Subcutaneous abdominal adipose tissue (tissue), 5 donors: ENCODE results near the gene GNPTAB.

ENCODE experiments used
- H3K27ac ChIP-seq: one replicate; pipeline ENCODE4 v1.7.0; 2013; ENCODE audit warnings: low read depth, mild to moderate bottlenecking, inconsistent platforms, low read length, moderate library complexity
- H3K27me3 ChIP-seq, 5 donors: one replicate each; pipeline ENCODE4 v1.7.0; 2013; ENCODE audit warnings: low read length in 5 of 5, inconsistent platforms in 1 of 5; ENCODE audit not compliant: control insufficient read depth in 5 of 5, insufficient read depth in 4 of 5
- H3K36me3 ChIP-seq, 5 donors: one replicate each; pipeline ENCODE4 v1.7.0; 2013; ENCODE audit warnings: low read length in 5 of 5; ENCODE audit not compliant: control insufficient read depth in 5 of 5, insufficient read depth in 5 of 5
- H3K4me1 ChIP-seq, 5 donors: one replicate each; pipeline ENCODE4 v1.7.0; 2013; ENCODE audit warnings: low read length in 5 of 5, mild to moderate bottlenecking in 3 of 5, moderate library complexity in 1 of 5; ENCODE audit not compliant: control insufficient read depth in 5 of 5, insufficient read depth in 5 of 5
- H3K4me3 ChIP-seq, 5 donors: one replicate each; pipeline ENCODE4 v1.7.0; 2013; ENCODE audit warnings: low read length in 5 of 5, low read depth in 1 of 5
- H3K9ac ChIP-seq, 5 donors: one replicate each; pipeline ENCODE4 v1.7.0; 2013; ENCODE audit warnings: low read length in 5 of 5, mild to moderate bottlenecking in 4 of 5, moderate library complexity in 3 of 5
- H3K9me3 ChIP-seq, 5 donors: one replicate each; pipeline ENCODE4 v1.7.0; 2013; ENCODE audit warnings: low read length in 5 of 5; ENCODE audit not compliant: control insufficient read depth in 5 of 5
- donor health status: healthy.
- donor health status: healthy.
- donor health status: healthy.
- donor health status: healthy.
- donor health status: healthy.

GNPTAB gene

DNA sequence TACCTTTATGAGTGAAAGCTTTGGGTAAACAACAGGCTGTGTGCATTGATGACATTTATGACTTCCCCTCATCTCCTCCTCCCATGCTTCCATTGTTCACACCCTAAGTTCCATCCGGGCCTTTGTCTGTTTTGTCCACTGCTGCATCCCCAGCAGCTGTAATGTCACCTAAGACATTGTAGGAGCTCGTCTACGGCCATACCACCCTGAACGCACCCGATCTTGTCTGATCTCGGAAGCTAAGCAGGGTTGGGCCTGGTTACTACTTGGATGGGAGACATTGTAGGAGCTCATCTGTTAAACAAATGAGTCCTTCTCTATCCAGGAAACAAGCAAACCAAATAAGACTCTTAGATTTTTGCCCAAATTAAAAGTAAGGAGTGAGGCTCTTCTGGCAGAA, 51.1 kb downstream of the GNPTAB start:
- no peak overlapping the region for H3K9ac ChIP-seq
- peaks cover 0 to 20% (median 12%) of the 10 kb centered on the region in 5 donors for H3K36me3 ChIP-seq
- no peaks in the 10 kb centered on the region for H3K27me3 ChIP-seq
- peaks cover 0 to 9% (median 0%) of the 10 kb centered on the region in 5 donors for H3K4me1 ChIP-seq
- no peak overlapping the region for H3K27ac ChIP-seq
- H3K9me3 ChIP-seq, result no peaks in the 10 kb centered on the region
- no peak overlapping the region for H3K4me3 ChIP-seq

DNA sequence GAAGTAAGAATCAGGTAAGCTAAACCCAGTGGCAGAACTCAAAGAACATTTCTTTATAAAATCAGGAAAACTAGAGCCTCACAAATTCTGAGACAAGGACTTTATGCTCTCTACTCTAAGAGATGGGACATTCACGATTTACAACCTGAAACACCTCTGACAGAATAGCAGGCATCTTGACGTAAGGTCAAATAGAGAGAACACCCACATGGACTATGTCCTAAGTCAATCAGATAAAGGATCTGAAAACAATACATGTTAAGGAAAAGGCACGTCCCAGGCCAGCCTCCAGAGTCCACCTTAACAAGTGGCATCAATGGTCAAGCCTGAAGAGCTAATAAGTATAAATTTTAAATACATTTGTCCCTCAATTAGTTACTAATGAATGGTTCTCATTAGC, 51.6 kb downstream of the GNPTAB start:
- Histone ChIP-seq H3K4me1 (peaks cover 0 to 9% (median 0%) of the 10 kb centered on the region in 5 donors), H3K36me3 (peaks cover 0 to 18% (median 8%) of the 10 kb centered on the region in 5 donors), H3K9ac (no peak overlapping the region), H3K27me3 (no peaks in the 10 kb centered on the region), H3K4me3 (no peak overlapping the region), H3K9me3 (no peaks in the 10 kb centered on the region), H3K27ac (no peak overlapping the region)

DNA sequence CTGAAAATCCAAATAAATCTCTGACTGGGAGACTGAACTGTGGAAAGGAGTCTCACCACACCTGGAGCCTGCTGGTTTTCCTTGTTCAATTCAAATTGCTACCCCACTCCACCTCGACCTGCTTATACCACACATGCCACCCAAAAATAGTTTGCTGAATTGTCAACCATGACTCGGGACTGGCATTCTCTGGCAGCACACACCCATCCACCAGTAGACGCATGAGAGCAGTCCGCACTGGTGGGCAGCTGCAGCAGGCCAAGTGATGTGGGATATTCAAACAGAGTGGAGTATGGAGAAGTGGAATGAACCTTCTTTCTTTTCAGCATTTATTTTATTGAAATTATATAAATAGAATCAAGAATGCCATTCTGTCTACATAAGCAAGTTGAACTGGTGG, 52.8 kb downstream of the GNPTAB start:
- Histone ChIP-seq H3K27ac (no peak overlapping the region), H3K27me3 (no peaks in the 10 kb centered on the region), H3K36me3 (peaks cover 0 to 16% (median 8%) of the 10 kb centered on the region in 5 donors), H3K9ac (no peak overlapping the region), H3K4me1 (peaks cover 0 to 9% (median 0%) of the 10 kb centered on the region in 5 donors), H3K4me3 (no peak overlapping the region), H3K9me3 (no peaks in the 10 kb centered on the region)

DNA sequence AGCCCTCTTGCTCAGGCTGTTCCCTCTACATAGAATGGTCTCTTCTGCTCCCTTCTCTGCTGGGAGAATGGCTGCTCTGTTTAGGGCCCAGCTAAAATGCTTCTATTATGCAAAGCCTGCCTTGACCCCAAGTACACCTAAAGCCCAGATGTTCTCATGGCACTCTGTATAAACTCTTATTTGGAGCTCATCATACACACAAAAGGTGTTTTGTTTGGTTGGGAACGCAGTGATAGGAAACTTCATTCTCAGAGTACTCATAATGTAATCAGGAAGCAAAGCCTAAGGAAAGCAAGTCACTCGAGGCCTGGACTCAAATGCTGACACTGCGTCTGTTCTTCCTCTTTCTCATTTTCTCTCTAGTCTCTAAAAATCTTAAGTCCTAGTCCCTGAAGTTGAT, 53.3 kb downstream of the GNPTAB start:
- Histone ChIP-seq H3K27ac (no peak overlapping the region), H3K9me3 (no peaks in the 10 kb centered on the region), H3K4me3 (no peak overlapping the region), H3K9ac (no peak overlapping the region), H3K4me1 (peaks cover 0 to 10% (median 1%) of the 10 kb centered on the region in 5 donors), H3K27me3 (no peaks in the 10 kb centered on the region), H3K36me3 (peaks cover 0 to 16% (median 8%) of the 10 kb centered on the region in 5 donors)

DNA sequence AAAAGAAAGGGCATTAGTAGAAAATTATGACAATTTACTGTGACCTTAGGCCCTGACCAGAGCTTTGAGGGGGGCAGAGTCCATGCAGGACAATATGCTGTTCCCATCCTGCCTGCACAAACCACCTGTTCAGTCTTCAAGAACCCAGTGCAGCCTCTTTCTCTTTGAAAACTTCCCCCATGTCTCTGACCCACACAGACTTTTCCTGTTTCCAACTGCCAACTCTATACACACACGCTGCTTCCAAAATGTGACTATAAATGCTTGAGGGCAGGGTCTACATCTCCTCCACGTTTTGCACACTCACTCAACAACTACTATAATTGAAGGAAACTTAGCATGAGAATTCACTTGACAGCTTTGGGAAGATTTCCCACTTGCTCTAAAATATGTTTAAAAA, 54.9 kb downstream of the GNPTAB start:
- Histone ChIP-seq H3K4me1 (peaks cover 0 to 12% (median 3%) of the 10 kb centered on the region in 5 donors), H3K9me3 (no peaks in the 10 kb centered on the region), H3K4me3 (no peak overlapping the region), H3K9ac (no peak overlapping the region), H3K27me3 (no peaks in the 10 kb centered on the region), H3K27ac (no peak overlapping the region), H3K36me3 (peaks cover under 1 to 19% (median 8%) of the 10 kb centered on the region in 5 donors)

DNA sequence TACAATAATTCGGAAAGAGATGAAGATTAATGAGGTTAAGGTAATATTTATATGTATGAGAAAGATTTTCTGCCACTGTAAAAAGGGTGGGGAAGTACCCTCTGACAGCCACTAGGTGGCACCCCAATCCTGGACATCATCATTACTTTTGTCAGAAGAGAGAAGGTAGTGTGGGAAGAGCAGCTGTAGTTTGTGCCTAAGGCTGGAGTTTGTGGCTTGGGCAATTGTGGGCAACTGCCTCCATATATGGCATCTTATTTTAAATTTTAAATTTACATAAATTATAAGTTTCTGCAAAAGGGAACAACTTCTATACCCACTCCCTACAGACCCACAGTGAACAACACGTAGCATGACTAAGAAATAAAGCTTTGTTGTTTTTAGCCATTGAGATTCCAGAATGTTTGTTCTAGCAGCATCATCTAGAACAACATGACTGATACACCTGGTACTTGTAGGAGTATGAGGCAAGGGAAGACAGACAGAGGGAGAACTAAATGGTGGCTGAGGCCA, 57.1 kb downstream of the GNPTAB start:
- Histone ChIP-seq H3K27me3 (no peaks in the 10 kb centered on the region), H3K27ac (no peak overlapping the region), H3K9me3 (no peaks in the 10 kb centered on the region), H3K36me3 (peaks cover 9 to 30% (median 16%) of the 10 kb centered on the region in 5 donors), H3K4me3 (no peak overlapping the region), H3K9ac (no peak overlapping the region), H3K4me1 (peaks cover 0 to 12% (median 3%) of the 10 kb centered on the region in 5 donors)

DNA sequence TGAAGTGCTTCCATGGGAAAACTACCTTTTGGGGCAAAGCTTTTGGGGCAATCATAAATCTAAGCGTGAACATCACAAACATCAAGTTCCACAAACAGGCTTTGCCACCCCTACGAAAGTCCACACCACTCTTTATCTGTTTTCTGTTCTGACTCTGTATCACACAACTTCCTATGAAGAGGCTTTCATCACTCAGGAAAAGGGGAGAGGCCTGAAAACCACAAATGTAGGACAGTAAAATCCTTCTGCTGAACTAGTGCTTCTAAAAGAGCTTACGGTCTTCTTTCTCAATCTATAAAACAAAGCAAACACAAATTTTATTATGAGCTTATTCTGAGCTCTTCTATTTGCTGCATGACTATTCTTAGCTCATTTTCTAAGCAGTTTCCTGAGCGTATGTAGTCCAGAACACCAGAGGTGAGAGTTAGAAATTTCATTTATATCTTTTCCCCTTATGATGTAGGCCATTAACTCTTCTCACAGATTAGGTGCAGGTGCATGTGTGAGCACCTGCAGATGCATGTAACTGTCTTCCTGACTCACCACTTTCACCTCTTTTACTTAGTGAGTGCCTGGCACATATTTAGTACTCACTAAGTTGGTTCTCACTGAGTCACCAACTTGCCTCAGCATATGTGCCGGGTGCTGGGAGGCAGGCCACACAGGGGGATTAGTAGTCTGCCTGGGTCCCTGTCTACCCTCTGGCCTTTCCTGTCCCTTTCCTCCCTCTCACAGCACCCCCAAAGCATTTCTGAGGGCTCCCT, 58.6 kb downstream of the GNPTAB start:
- H3K4me1 ChIP-seq, result peaks cover 0 to 6% (median 0%) of the 10 kb centered on the region in 5 donors
- H3K4me3 ChIP-seq, result no peak overlapping the region
- H3K9ac ChIP-seq, result no peak overlapping the region
- peaks cover 14 to 44% (median 19%) of the 10 kb centered on the region in 5 donors for H3K36me3 ChIP-seq
- no peaks in the 10 kb centered on the region for H3K9me3 ChIP-seq
- no peaks in the 10 kb centered on the region for H3K27me3 ChIP-seq
- H3K27ac ChIP-seq, result no peak overlapping the region

DNA sequence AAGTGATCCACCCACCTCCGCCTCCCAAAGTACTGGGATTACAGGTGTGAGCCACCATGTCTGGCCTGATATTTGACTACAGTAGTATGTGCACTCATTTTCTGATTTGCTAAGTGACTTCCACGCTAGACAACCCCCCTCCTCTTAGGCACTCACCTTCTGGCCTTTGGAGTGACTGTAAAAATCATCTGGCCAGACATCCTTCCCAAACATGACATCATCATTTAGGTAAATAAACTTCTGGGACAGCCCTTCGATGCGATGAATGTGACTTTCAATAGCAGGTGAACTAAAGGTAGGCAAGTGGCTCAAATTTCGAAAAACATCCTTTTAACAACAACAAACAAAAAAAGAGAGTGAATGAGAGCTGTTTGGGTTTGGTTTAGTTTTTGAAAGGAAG, 60.9 kb downstream of the GNPTAB start:
- Histone ChIP-seq H3K36me3 (peaks cover 15 to 52% (median 22%) of the 10 kb centered on the region in 5 donors), H3K4me1 (peaks cover 0 to 5% (median 0%) of the 10 kb centered on the region in 5 donors), H3K9me3 (no peaks in the 10 kb centered on the region), H3K4me3 (no peak overlapping the region), H3K9ac (no peak overlapping the region), H3K27ac (no peak overlapping the region), H3K27me3 (no peaks in the 10 kb centered on the region)

DNA sequence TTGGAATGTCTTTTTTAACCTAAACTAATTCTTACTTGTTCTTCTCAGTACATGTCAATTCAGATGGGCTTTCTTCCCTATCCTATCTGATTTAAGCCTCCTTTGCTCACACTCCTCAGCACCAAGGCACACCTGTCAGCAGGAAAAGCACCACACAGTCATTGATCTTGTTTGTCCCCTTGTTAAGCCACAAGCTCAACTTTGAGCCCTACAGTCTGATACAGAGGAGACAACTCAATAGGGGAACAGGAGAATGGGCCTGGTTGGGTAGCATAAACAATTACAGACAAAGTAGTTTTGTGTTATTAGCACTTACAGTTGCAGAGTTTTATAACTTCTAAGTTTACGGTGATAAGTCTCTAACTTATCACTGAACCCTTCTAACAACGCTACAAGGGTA, 62.0 kb downstream of the GNPTAB start:
- no peak overlapping the region for H3K4me3 ChIP-seq
- H3K9ac ChIP-seq, result no peak overlapping the region
- H3K4me1 ChIP-seq, result peaks cover 0 to 5% (median 3%) of the 10 kb centered on the region in 5 donors
- H3K9me3 ChIP-seq, result no peaks in the 10 kb centered on the region
- H3K36me3 ChIP-seq, result peaks cover 15 to 58% (median 22%) of the 10 kb centered on the region in 5 donors
- no peaks in the 10 kb centered on the region for H3K27me3 ChIP-seq
- H3K27ac ChIP-seq, result no peak overlapping the region

DNA sequence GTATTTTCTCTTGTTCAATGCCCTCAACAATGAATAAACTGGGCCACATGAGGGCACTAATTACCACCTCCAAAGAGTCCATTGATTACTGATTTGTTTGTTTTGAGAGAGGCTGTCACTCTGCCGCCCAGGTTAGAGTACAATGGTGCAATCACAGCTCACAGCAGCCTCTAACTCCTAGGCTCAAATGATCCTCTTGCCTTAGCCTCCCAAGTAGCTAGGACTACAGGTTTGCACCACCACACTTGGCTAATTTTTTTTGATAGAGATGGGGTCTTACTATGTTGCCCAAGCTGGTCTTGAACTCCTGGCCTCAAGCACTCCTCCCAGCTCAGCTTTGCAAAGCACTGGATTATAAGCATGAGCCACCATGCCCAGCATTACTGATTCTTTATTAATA, 63.2 kb downstream of the GNPTAB start:
- H3K27me3 ChIP-seq, result no peaks in the 10 kb centered on the region
- H3K9me3 ChIP-seq, result no peaks in the 10 kb centered on the region
- no peak overlapping the region for H3K4me3 ChIP-seq
- H3K27ac ChIP-seq, result no peak overlapping the region
- H3K36me3 ChIP-seq, result peaks cover 15 to 58% (median 22%) of the 10 kb centered on the region in 5 donors
- no peak overlapping the region for H3K9ac ChIP-seq
- peaks cover 0 to 9% (median 4%) of the 10 kb centered on the region in 5 donors for H3K4me1 ChIP-seq
